Spinal cord (tissue), 10 donors: Measurements from ENCODE around the gene SYCE3. TPM values are rescaled to one million over a fixed set of nuclear protein-coding genes. Genes with fewer than 3 reads are reported as not detected.
A peak's percentile ranks its signal among the peaks of the same experiment; 100 is the strongest.
"Not testable (repeated sequence)": the region's sequence is repeated elsewhere in the genome, so short reads cannot be mapped to it uniquely, and the experiment has no call there.

ENCODE experiments used
- DNase-seq, 6 donors: peaks; one replicate each; pipeline versions ENCODE4 v3.0.0 to v3.0.0-alpha.2; 2013 to 2015; ENCODE audit warnings: low spot score in 6 of 6, low read depth in 4 of 6
- H3K27ac ChIP-seq: one replicate; pipeline ENCODE4 v1.5.1; 2013; ENCODE audit warnings: low read depth, low read length, control low read depth
- H3K27me3 ChIP-seq: one replicate; pipeline ENCODE4 v1.6.1; 2013; ENCODE audit warnings: low read length; ENCODE audit not compliant: control insufficient read depth, insufficient read depth
- H3K36me3 ChIP-seq: one replicate; pipeline ENCODE4 v1.6.1; 2013; ENCODE audit warnings: low read length; ENCODE audit not compliant: control insufficient read depth, insufficient read depth
- H3K4me1 ChIP-seq: one replicate; pipeline ENCODE4 v1.6.1; 2013; ENCODE audit warnings: low read length; ENCODE audit not compliant: control insufficient read depth, insufficient read depth
- H3K4me3 ChIP-seq: one replicate; pipeline ENCODE4 v1.5.1; 2013; ENCODE audit warnings: low read depth, low read length, control low read depth
- H3K9me3 ChIP-seq: one replicate; pipeline ENCODE4 v1.6.1; 2013; ENCODE audit warnings: low read length; ENCODE audit not compliant: control insufficient read depth, insufficient read depth
- WGBS: methylation state at CpG from one replicate; pipeline ENCODE4 v1.1.5; 2013; ENCODE audit warnings: missing lambda C conversion rate; ENCODE audit not compliant: insufficient coverage; 5-methylcytosine and 5-hydroxymethylcytosine counted together
- polyA plus RNA-seq, 2 donors: library from polyadenylated mRNA; unstranded; fragments of 120-200 nt; gene quantifications; one replicate each; pipeline ENCODE4 v1.2.1, GENCODE V29; 2013; ENCODE audit not compliant: insufficient read length in 2 of 2
- total RNA-seq, 2 donors: library from RNA; depleted of rRNA in 1 of 2; stranded (reverse); fragments of 120-200 nt in 1 of 2; fragments of >200 nt in 1 of 2; gene quantifications; one replicate each; pipeline versions ENCODE4 v1.2.3 to v1.2.4, GENCODE V29; 2013 to 2014
- donor health status: healthy.

Gene SYCE3
- total and polyA plus RNA-seq, 4 donors = 0.66 TPM; not detected in 3

- H3K27me3 ChIP-seq = peaks cover 63% of the 10 kb centered on the region
- H3K36me3 ChIP-seq = no peaks in the 10 kb centered on the region
- no peak overlapping the region for H3K27ac ChIP-seq
Measured at GRCh38 chr22:50544746-50545253, 17.9 kb downstream of the SYCE3 start.

GRCh38 chr22:50544078-50544745 is 18.5 kb downstream of the SYCE3 start:
- Histone ChIP-seq H3K36me3 (no peaks in the 10 kb centered on the region), H3K9me3 (no peaks in the 10 kb centered on the region), H3K27ac (no peak overlapping the region), H3K4me1 (peaks cover 11% of the 10 kb centered on the region), H3K4me3 (no peak overlapping the region), H3K27me3 (peaks cover 57% of the 10 kb centered on the region)
- peak in 2 of 6 donors; percentile 71 to 77 for DNase-seq
- 4% methylated on average over 51 of the region's 52 CpGs for WGBS

More at GRCh38 chr22:50544746-50545253, 17.9 kb downstream of the SYCE3 start:
- no peak overlapping the region for H3K4me3 ChIP-seq
- peaks cover 11% of the 10 kb centered on the region for H3K4me1 ChIP-seq
- H3K9me3 ChIP-seq = no peaks in the 10 kb centered on the region
- no peak for DNase-seq
- 88% methylated on average over 5 of the region's 5 CpGs for WGBS

GRCh38 chr22:50542416-50542927 is 20.2 kb downstream of the SYCE3 start:
- H3K27me3 ChIP-seq = peaks cover 45% of the 10 kb centered on the region
- no peaks in the 10 kb centered on the region for H3K36me3 ChIP-seq
- 92% methylated on average over 15 of the region's 19 CpGs for WGBS
- no peak overlapping the region for H3K4me3 ChIP-seq
- H3K4me1 ChIP-seq = peaks cover 11% of the 10 kb centered on the region
- H3K9me3 ChIP-seq = no peaks in the 10 kb centered on the region
- H3K27ac ChIP-seq = no peak overlapping the region
- no peak for DNase-seq

- Histone ChIP-seq H3K27me3 (peaks cover 42% of the 10 kb centered on the region), H3K4me1 (peaks cover 11% of the 10 kb centered on the region)
- DNase-seq, H3K4me3 ChIP-seq, H3K36me3 ChIP-seq, H3K27ac ChIP-seq, H3K9me3 ChIP-seq: not testable (repeated sequence)
- 67% methylated on average over 2 of the region's 5 CpGs for WGBS
Measured at GRCh38 chr22:50541667-50542026, 21.1 kb downstream of the SYCE3 start.

- Histone ChIP-seq H3K36me3 (no peaks in the 10 kb centered on the region), H3K27ac (no peak overlapping the region)
Measured at GRCh38 chr22:50540381-50540780, 22.3 kb downstream of the SYCE3 start.

GRCh38 chr22:50537765-50538164 is 25.0 kb downstream of the SYCE3 start:
- peaks cover 32% of the 10 kb centered on the region for H3K27me3 ChIP-seq
- no peak for DNase-seq
- H3K27ac ChIP-seq = no peak overlapping the region
- no peaks in the 10 kb centered on the region for H3K4me1 ChIP-seq
- WGBS = 80% methylated on average over 13 of the region's 13 CpGs
- no peaks in the 10 kb centered on the region for H3K36me3 ChIP-seq
- no peaks in the 10 kb centered on the region for H3K9me3 ChIP-seq
- no peak overlapping the region for H3K4me3 ChIP-seq

More at GRCh38 chr22:50540381-50540780, 22.3 kb downstream of the SYCE3 start:
- no peak for DNase-seq
- WGBS = 92% methylated on average over 9 of the region's 10 CpGs
- Histone ChIP-seq H3K4me3 (no peak overlapping the region), H3K4me1 (peaks cover 11% of the 10 kb centered on the region), H3K9me3 (no peaks in the 10 kb centered on the region), H3K27me3 (peaks cover 32% of the 10 kb centered on the region)

- DNase-seq = no peak
- H3K4me3 ChIP-seq = no peak overlapping the region
- WGBS = 100% methylated on average over 1 of the region's 3 CpGs
- no peaks in the 10 kb centered on the region for H3K9me3 ChIP-seq
- H3K4me1 ChIP-seq = peaks cover 14% of the 10 kb centered on the region
- no peaks in the 10 kb centered on the region for H3K36me3 ChIP-seq
- H3K27ac ChIP-seq = no peak overlapping the region
- peaks cover 42% of the 10 kb centered on the region for H3K27me3 ChIP-seq
Measured at GRCh38 chr22:50536226-50536625, 26.5 kb downstream of the SYCE3 start.

- no peak for DNase-seq
- H3K4me3 ChIP-seq = no peak overlapping the region
- no CpG with 5 or more reads among the region's 8 CpGs for WGBS
- H3K9me3 ChIP-seq = no peaks in the 10 kb centered on the region
- no peaks in the 10 kb centered on the region for H3K36me3 ChIP-seq
- H3K4me1 ChIP-seq = peaks cover 25% of the 10 kb centered on the region
- H3K27me3 ChIP-seq = peaks cover 53% of the 10 kb centered on the region
- no peak overlapping the region for H3K27ac ChIP-seq
Measured at GRCh38 chr22:50535113-50535512, 27.6 kb downstream of the SYCE3 start.

GRCh38 chr22:50533856-50534711 is 28.6 kb downstream of the SYCE3 start:
- WGBS = 57% methylated on average over 8 of the region's 21 CpGs

More at GRCh38 chr22:50533856-50534711, 28.6 kb downstream of the SYCE3 start:
- peaks cover 61% of the 10 kb centered on the region for H3K27me3 ChIP-seq
- H3K4me1 ChIP-seq = peaks cover 32% of the 10 kb centered on the region
- not testable (repeated sequence) for DNase-seq, H3K4me3 ChIP-seq, H3K9me3 ChIP-seq, H3K27ac ChIP-seq, H3K36me3 ChIP-seq
